Left ventricle myocardium inferior (tissue), 1 donor: ENCODE results near the gene SLCO4A1. TPM values are rescaled to one million over a fixed set of nuclear protein-coding genes. Genes with fewer than 3 reads are reported as not detected.
"Not testable (repeated sequence)": the region's sequence is repeated elsewhere in the genome, so short reads cannot be mapped to it uniquely, and the experiment has no call there.

ENCODE experiments used
- DNase-seq: peaks from one replicate; pipeline ENCODE4 v3.0.0-alpha.2; 2020
- H3K27ac ChIP-seq: fragments of 200-600 bp; replicated peaks from 2 replicates; pipeline ENCODE4 v1.8.0; 2021
- H3K27me3 ChIP-seq: fragments of 200-600 bp; 2 replicates; pipeline ENCODE4 v1.8.0; 2021; ENCODE audit warnings: low read depth
- H3K36me3 ChIP-seq: fragments of 200-600 bp; 2 replicates; pipeline ENCODE4 v1.8.0; 2021
- H3K4me1 ChIP-seq: fragments of 200-600 bp; 2 replicates; pipeline ENCODE4 v1.8.0; 2021
- H3K4me3 ChIP-seq: fragments of 200-600 bp; 2 replicates; pipeline ENCODE4 v1.8.0; 2021; ENCODE audit warnings: mild to moderate bottlenecking, moderate library complexity
- H3K9me3 ChIP-seq: fragments of 200-600 bp; replicated peaks from 2 replicates; pipeline ENCODE4 v1.8.0; 2021
- CTCF ChIP-seq: fragments of 200-600 bp; IDR thresholded peaks from 2 replicates; pipeline ENCODE4 v1.8.0; 2021; ENCODE audit warnings: antibody characterized with exemption, mild to moderate bottlenecking, borderline replicate concordance
- intact Hi-C: fragments of 100-400 bp; cut with micrococcal nuclease; formaldehyde crosslinking; loops from one replicate; pipeline ENCODE4 v1.11.0; 2022
- total RNA-seq: library from RNA; stranded (reverse); fragmentation: NEBNext Ultra II Directional; extraction: Animal tissue kit (Norgen Biotek cat#: 25700); gene quantifications from one replicate; pipeline ENCODE4 v1.2.1, GENCODE V29; 2021
- donor health status: DM: no; HTN: yes; CAD: no; lungs with severe emphysema.

Gene SLCO4A1
- total RNA-seq, 1 donor from 2014 or later = 12.7 TPM

- TF ChIP-seq CTCF = no peak
- no peak for DNase-seq
- Histone ChIP-seq H3K36me3 (no peaks in the 10 kb centered on the region), H3K4me3 (no peak overlapping the region), H3K27me3 (peaks cover under 1% of the 10 kb centered on the region), H3K9me3 (no peaks in the 10 kb centered on the region), H3K27ac (peak overlapping the region; percentile 91), H3K4me1 (peaks cover 51% of the 10 kb centered on the region)
- intact Hi-C loops = no loop called here
These were observed 16.8 kb upstream of the SLCO4A1 start for GRCh38 chr20:62625516-62625915.

- no peak for TF ChIP-seq CTCF
- Histone ChIP-seq H3K36me3 (no peaks in the 10 kb centered on the region), H3K9me3 (no peaks in the 10 kb centered on the region), H3K4me3 (no peak overlapping the region), H3K27me3 (peaks cover 6% of the 10 kb centered on the region), H3K4me1 (peaks cover 51% of the 10 kb centered on the region), H3K27ac (no peak overlapping the region)
- DNase-seq = no peak
- intact Hi-C loops = no loop called here
These were observed 16.3 kb upstream of the SLCO4A1 start for GRCh38 chr20:62625921-62626547.

DNA sequence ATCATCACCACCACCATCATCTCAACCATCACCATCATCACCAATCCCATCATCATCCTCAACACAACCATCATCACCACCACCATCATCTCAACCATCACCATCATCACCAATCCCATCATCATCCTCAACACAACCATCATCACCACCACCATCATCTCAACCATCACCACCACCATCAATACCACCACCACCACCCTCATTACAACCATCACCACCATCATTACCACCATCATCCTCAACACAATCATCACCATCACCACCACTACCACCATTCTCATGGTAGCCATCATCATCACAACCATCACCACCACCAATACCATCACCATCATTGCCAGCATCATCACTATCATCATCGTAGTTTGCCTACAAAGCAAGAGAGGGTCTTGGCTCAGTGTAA is 14.9 kb upstream of the SLCO4A1 start:
- H3K27me3 ChIP-seq = peaks cover 19% of the 10 kb centered on the region
- H3K36me3 ChIP-seq, intact Hi-C loops, H3K27ac ChIP-seq, H3K4me3 ChIP-seq, H3K9me3 ChIP-seq, DNase-seq: not testable (repeated sequence)
- peaks cover 46% of the 10 kb centered on the region for H3K4me1 ChIP-seq

- Histone ChIP-seq H3K4me1 (peaks cover 46% of the 10 kb centered on the region), H3K27ac (no peak overlapping the region), H3K36me3 (no peaks in the 10 kb centered on the region), H3K4me3 (no peak overlapping the region), H3K9me3 (no peaks in the 10 kb centered on the region), H3K27me3 (peaks cover 26% of the 10 kb centered on the region)
- no peak for TF ChIP-seq CTCF
- intact Hi-C loops = no loop called here
- no peak for DNase-seq
These were observed 14.2 kb upstream of the SLCO4A1 start for GRCh38 chr20:62627901-62628612.

DNA sequence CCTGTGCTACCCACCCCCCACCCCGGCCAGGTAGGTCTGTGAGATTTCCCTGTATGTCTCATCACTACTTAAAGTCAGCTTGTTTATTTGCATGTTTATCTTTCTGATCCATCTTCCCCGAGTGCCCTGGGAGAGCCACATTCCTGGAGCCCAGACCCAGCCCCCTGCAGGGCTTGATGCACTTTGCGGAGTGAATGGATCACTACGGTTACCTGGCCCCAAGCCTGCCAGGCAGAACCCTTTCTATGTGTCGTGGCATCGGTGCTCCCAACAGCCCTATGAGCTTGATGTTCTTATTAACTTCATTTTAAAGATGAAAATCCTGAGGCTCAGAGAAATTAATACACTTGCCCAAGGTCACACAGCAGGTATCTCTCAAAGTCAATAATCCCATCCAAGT is 13.6 kb upstream of the SLCO4A1 start:
- Histone ChIP-seq H3K4me1 (peaks cover 39% of the 10 kb centered on the region), H3K27ac (no peak overlapping the region), H3K27me3 (peaks cover 32% of the 10 kb centered on the region), H3K36me3 (no peaks in the 10 kb centered on the region), H3K9me3 (no peaks in the 10 kb centered on the region), H3K4me3 (no peak overlapping the region)
- no peak for DNase-seq
- no peak for TF ChIP-seq CTCF
- intact Hi-C loops = no loop called here

DNA sequence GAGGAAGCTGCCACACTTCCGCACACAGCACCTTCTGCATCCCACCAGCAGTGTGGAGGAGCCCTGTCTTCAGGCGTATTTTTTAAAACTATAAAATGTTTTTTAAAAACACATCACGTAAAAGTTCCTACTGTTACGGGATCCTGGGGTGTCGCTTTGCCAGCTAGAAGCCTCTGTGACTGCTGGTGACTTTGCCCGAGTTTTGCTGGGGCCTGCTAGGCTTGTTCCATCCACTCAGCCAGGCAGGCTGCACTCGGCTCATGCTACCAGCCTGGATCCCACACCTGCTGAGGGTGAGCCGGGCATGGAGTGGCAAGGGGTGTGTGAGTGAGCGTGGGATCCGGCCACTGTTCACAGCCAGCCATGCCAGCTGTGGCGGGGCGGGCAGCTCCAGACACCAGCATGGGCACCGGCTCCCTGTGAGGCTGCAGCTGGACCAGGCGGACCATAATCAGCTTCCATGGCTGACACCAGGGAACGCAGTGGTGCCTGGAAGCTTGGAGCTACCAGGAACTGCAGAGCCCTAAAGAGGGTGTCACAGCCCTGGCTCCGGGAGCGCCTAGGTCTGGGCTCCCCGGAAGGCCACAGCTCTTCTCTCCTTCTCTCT is 12.3 kb upstream of the SLCO4A1 start:
- no peak for DNase-seq
- intact Hi-C loops = no loop called here
- no peak for TF ChIP-seq CTCF
- no peak overlapping the region for H3K4me3 ChIP-seq
- peaks cover 45% of the 10 kb centered on the region for H3K27me3 ChIP-seq
- H3K9me3 ChIP-seq = no peaks in the 10 kb centered on the region
- no peak overlapping the region for H3K27ac ChIP-seq
- no peaks in the 10 kb centered on the region for H3K36me3 ChIP-seq
- H3K4me1 ChIP-seq = peaks cover 26% of the 10 kb centered on the region
